ENCODE measurements around the gene IZUMO2.

IZUMO2 gene

DNA sequence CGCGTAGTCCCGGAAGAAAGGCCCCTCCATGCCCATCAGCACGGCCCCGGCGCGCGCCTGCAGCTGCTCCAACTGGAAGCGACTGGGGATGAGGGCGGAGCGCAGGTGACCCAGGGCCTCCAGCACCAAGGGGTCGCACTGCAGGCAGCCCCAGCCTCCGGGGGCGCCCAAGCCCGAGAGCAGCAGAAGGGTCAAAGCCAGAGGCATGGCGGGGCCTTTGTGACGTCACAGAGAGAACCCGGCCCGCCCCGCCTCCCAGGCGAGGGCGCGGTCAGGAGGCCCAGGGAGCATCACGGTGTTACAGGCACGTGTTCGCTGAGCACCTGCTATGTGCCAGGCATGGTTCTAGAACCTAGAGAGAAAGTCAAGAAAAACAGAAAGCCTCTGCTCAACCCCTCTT, at the start of gene IZUMO2:
TSS of gene IZUMO2 (minus strand) at position 294 of the 400 bp plus-strand sequence. CDS start at position 207, 87 bp downstream.
- no peak for DNase-seq

DNA sequence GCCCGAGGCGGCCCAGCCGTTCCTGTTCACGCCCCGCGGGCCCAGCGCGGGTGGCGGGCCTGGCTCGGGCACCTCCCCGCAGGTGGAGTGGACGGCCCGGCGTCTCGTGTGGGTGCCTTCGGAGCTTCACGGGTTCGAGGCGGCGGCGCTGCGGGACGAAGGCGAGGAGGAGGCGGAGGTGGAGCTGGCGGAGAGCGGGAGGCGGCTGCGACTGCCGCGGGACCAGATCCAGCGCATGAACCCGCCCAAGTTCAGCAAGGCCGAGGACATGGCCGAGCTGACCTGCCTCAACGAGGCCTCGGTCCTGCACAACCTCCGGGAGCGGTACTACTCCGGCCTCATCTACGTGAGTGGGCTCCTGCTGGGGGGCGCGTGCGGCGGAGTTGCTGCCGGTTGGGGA, 47.3 kb upstream of the IZUMO2 start:
- DNase-seq = no peak

DNA sequence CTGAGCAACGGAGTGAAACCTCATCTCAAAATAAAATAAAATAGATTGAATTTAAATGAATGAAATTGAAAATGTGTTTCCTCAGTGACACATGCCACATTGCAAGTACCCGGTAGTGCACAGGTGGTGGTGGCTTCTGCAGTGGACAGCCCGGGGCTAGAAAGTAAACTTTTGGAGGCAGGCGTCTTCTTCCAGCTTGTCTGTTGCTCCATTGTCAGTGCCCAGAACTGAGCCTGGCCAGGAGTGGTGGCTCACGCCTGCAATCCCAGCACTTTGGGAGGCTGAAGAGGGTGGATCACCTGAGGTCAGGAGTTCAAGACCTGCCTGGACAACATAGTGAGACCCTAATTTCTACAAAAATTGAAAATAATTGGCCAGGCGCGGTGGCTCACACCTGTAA, 46.0 kb upstream of the IZUMO2 start:
- DNase-seq = no peak

GRCh38 chr19:50207730-50208129, 44.6 kb upstream of the IZUMO2 start:
- no peak for DNase-seq

- DNase-seq = no peak
Observed at GRCh38 chr19:50206191-50206590, 43.1 kb upstream of the IZUMO2 start.

DNA sequence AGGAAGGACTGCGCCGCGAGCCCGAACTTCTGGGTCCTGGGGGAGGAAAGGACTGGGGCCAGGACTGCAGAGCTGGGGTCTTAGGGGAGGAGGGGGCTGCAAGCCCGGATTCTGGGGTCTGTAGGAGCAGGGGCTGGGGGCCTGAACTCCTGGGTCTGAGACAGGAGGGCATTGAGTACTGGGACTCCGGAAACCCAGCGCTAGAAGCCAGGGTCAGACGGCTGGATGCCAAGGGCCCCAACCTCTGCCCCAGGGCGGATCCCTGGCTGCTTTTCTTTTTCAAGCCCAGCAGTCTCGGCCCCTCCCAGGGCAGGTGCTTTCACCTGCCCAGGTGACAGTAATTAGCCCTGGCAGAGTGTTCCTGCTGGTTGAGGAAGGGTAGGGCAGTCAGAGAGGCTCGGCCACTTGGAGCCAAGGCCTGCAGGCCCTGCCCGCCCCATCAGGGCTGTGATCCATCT, 42.6 kb upstream of the IZUMO2 start:
- no peak for DNase-seq

- no peak for DNase-seq
Observed at GRCh38 chr19:50204811-50205675, 42.0 kb upstream of the IZUMO2 start.

DNA sequence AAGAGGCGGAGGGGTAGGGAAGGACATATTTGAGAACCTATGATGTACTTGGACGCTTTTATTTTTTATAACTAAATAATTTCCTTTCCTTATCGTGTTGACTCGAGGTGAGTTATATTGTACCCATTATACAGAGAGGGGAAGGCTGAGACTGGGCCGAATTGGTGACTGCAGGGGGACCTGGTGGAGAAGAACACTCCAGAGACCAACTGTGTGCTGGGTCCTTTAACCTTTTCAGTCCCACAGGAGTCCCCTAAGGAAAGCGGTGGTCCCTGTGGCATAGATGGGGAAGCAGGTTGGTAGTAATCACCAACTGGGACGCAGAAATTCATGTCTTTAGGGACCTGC, 41.0 kb upstream of the IZUMO2 start:
- no peak for DNase-seq

DNA sequence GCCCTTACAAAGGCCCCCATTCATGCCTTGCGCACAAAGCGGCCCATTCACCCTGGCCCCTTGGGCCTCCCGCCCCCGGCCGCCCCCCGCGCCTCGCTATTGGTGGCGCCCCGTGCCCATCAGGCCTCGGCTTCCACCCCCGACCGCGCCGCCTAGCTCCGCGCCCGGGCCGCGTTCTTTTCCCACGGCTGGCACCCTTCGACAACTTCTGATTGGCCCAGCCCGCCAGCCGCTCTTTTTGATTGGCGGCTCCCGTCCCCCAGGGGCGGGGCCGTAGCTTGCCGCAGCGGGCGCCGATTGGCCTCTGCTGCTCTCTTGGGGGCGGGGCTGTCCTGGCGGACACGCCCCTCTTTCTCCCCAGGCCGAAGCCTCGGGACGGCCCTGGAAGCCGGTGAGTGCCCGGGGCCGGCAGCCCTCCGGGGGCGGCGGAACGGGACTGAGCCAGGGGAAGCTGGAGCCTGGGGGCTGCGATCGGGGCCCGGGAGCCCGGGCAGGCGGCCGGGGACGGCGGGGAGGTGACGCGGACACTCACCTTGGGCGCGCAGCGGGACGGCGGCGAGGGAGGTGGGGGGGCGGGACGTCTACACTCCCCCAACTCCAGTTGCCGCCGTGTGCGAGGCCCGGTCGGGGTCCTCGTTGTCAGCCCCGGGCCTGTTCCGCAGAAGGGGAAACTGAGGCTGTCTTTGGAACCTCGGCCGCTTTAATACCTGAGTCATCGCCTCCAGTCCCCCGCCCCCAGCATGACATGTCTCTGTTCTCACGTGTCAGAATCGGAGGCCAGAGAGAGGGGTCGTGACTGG, 40.4 kb upstream of the IZUMO2 start, which contains the start of gene MYH14:
TSS of gene MYH14 (plus strand) at position 342 of the 800 bp plus-strand sequence. CDS start 6,744 bp downstream, outside the sequence.
- peak; percentile 38 for DNase-seq

DNA sequence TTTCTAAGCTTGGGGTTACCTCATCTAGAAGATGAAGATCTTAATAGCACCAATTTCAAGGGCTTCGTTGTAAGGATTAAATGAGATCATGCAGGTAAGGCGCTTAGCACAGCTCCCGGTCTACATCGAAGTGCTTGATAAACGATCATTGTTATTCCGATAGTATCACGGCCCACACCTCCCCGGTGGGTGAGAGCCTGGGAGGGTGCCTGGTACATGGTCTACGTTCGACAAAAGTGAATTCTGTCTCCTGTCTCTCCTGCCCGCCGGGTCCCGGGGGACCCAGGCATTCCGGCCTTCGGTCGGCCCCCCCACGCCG, 39.8 kb upstream of the IZUMO2 start:
- peak; percentile 1 for DNase-seq

DNA sequence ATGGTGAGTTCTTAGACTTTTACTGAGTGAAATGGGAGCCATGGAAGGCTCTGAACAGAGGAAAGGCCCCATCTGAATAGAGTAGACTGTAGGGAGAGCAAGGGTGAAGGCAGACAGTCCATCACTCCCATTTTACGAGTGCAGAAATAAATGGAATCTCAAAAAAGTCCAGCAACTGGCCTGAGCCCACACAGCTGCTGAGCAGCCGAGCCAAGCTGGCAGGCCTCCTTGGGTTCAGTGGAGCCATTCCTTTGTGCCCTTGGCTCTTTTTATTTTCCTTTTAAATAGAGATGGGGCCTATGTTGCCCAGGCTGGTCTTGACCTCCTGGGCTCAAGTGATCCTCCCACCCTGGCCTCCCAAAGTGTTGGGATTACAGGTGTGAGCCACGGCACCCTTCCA, 39.3 kb upstream of the IZUMO2 start:
- no peak for DNase-seq

DNA sequence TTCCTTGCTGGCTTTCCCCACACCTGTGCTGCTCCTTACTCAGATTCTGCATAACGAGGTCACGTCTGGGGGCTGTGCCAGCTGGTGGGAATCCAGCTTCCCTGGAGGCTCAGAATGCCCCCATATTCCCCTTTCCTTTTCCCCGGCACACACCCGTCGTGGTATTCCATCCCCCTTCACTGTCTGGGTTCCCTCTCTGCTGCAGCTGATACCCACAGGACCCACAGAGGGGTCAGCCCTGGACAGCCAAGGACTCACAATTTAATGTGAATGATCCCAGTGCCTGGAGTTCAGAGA, 36.1 kb upstream of the IZUMO2 start:
- no peak for DNase-seq

GRCh38 chr19:50198431-50199258, 35.6 kb upstream of the IZUMO2 start:
- DNase-seq = no peak

DNA sequence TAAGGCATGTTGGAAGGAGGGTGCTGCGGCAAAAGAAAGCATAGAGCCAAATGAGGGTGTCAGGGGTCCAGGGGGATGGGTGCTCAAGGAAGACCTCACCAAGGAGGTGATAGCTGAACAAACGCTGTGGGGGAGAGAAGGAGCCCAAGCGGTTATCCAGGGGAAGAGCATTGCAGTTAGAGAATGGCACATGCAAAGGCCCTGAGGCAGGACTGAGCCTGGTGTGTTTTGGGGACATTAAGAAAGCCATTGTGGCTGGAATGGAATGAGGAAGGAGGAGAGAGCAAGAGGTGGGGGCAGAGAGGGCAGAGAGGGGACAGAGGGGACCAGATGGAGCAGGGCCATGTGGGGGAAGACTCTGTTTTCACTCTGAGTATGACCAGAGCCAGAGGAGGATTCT, 34.3 kb upstream of the IZUMO2 start:
- DNase-seq = no peak

DNA sequence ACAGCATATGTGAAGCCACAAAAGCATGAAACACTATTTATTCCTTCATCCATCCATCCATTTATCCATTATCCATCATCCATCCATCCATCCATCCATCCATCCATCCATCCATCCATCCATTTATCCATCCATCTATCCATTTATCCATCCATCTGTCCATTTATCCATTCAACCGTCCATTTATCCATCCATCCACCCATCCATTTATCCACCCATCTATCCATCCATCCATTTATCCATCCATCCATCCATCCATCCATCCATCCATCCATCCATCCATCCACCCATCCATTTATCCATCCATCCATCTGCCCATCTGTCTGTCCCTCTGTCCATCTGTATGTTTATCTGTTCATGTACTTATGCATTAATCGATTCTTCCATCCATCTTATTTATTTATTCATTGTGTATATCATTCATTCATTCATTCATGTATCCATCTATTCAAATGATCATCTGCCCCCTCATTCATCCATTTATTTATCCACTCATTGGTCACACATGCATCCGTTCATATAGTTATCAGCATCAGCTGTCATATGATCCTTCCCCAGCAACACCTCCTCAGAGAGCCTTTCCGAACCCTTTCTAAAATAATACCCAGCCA, 33.3 kb upstream of the IZUMO2 start:
- DNase-seq = no peak

DNA sequence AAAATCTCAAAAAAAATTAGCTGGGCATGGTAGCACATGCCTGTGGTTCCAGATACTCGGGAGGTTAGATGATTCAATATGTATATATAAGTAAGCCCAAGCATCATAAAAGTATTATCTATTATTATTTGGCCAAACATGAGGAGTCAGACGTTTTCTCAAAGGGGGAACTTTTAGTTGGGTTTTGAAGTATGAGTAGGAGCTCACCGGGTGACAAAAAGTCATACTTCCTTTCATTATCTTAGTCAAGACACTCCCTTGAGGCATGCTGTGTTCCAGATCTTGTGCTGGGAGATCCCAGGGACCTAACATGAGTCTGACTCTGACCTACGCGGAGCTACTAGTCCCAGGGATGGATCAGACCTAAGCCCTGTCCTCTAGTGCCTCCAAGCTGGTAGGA, 32.1 kb upstream of the IZUMO2 start:
- no peak for DNase-seq

- DNase-seq = no peak
Observed at GRCh38 chr19:50192463-50193211, 29.6 kb upstream of the IZUMO2 start.

GRCh38 chr19:50191216-50191615, 28.1 kb upstream of the IZUMO2 start:
- no peak for DNase-seq

GRCh38 chr19:50190439-50190891, 27.4 kb upstream of the IZUMO2 start:
- no peak for DNase-seq

- DNase-seq = no peak
Observed at GRCh38 chr19:50189331-50189730, 26.2 kb upstream of the IZUMO2 start.

DNA sequence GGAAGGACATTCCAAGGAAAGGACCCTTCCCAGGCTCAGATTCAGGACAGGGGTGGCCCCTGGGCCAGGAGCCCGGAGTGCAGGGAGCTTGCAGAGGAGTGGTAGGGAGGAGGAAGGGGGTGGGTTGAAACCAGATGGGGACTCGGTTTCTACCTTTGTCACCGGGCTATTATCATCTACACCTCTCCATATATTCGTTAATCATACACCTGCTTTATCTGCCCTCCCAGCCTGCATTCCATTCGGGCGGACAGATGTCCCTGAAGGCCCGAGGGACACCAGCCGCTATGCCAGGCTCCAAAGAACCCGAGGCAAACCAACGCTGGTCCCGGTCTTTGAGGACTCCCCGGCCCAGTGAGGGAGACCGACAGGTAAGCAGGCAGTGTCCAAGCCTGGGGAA, 24.9 kb upstream of the IZUMO2 start:
- DNase-seq = no peak

GRCh38 chr19:50184196-50184595, 21.1 kb upstream of the IZUMO2 start:
- no peak for DNase-seq

Data from NCI-H82 (cell line).